SU-DHL-6 (cell line): ENCODE results near the gene SOX6.

Source experiments
- H2AFZ ChIP-seq: fragments of 200-600 bp; sonication (generic); 2 replicates; pipeline ENCODE4 v1.6.1; 2014; ENCODE audit warnings: low read depth, mild to moderate bottlenecking, moderate library complexity, mixed read lengths, antibody characterized with exemption, low read length; ENCODE audit not compliant: severe bottlenecking
- H3F3A ChIP-seq: fragments of 200-600 bp; shearing (Covaris generic); 2 replicates; pipeline ENCODE4 v1.6.0; 2016; ENCODE audit warnings: antibody characterized with exemption, mild to moderate bottlenecking; ENCODE audit not compliant: insufficient read depth
- H3K27ac ChIP-seq: fragments of 200-600 bp; sonication (generic); 2 replicates; pipeline ENCODE4 v1.5.1; 2016; ENCODE audit warnings: low read depth, mild to moderate bottlenecking, low read length, moderate library complexity, mixed read lengths
- H3K27me3 ChIP-seq: fragments of 200-600 bp; sonication (generic), shearing (Covaris generic); 2 replicates; pipeline ENCODE4 v1.6.0; 2014; ENCODE audit warnings: mild to moderate bottlenecking, low read length
- H3K36me3 ChIP-seq: fragments of 200-600 bp; sonication (generic); 2 replicates; pipeline ENCODE4 v1.6.1; 2014; ENCODE audit warnings: mild to moderate bottlenecking, low read length, mixed read lengths
- H3K4me2 ChIP-seq: fragments of 300-600, 200-600 bp; shearing (Covaris generic), sonication (generic); 2 replicates; pipeline ENCODE4 v1.6.0; 2014; ENCODE audit warnings: low read length, low read depth, mild to moderate bottlenecking; ENCODE audit not compliant: poor library complexity, severe bottlenecking
- H3K4me3 ChIP-seq: fragments of 200-600 bp; sonication (generic); 2 replicates; pipeline ENCODE4 v1.5.1; 2014; ENCODE audit warnings: antibody characterized with exemption, low read length, mild to moderate bottlenecking, mixed read lengths; ENCODE audit not compliant: insufficient read depth, poor library complexity, severe bottlenecking
- H3K79me2 ChIP-seq: fragments of 200-600 bp; sonication (generic); 2 replicates; pipeline ENCODE4 v1.6.1; 2014; ENCODE audit warnings: mild to moderate bottlenecking, low read length, moderate library complexity; ENCODE audit not compliant: insufficient read depth
- H3K9ac ChIP-seq: fragments of 200-600 bp; sonication (generic); 2 replicates; pipeline ENCODE4 v1.7.0; 2014; ENCODE audit warnings: mild to moderate bottlenecking, low read length
- H3K9me2 ChIP-seq: fragments of 200-600 bp; sonication (generic); replicated peaks from 2 replicates; pipeline ENCODE4 v1.6.1; 2014; ENCODE audit warnings: low read length; ENCODE audit not compliant: insufficient read depth
- H3K9me3 ChIP-seq: fragments of 200-600 bp; sonication (generic); 2 replicates; pipeline ENCODE4 v1.6.1; 2014; ENCODE audit warnings: low read length, mixed read lengths; ENCODE audit not compliant: insufficient read depth
- H4K20me1 ChIP-seq: fragments of 200-600 bp; sonication (generic); 2 replicates; pipeline ENCODE4 v1.6.1; 2014; ENCODE audit warnings: low read depth, mild to moderate bottlenecking, antibody characterized with exemption, low read length, moderate library complexity, mixed read lengths
- EZH2phosphoT487 ChIP-seq: fragments of 200-600 bp; sonication (generic), shearing (Covaris generic); conservative IDR thresholded peaks from 2 replicates; pipeline ENCODE4 v1.6.1; 2018; ENCODE audit warnings: mild to moderate bottlenecking, antibody characterized with exemption, low read length, moderate library complexity, mixed read lengths
- TF ChIP-seq, protein P1 (sequence below): fragments of 200-600 bp; sonication (generic); IDR thresholded peaks from one replicate; pipeline ENCODE4 v1.5.1; 2017; ENCODE audit warnings: antibody characterized with exemption, mild to moderate bottlenecking, low read length, moderate library complexity; ENCODE audit not compliant: insufficient read depth, poor library complexity, severe bottlenecking

The SOX6 gene

DNA sequence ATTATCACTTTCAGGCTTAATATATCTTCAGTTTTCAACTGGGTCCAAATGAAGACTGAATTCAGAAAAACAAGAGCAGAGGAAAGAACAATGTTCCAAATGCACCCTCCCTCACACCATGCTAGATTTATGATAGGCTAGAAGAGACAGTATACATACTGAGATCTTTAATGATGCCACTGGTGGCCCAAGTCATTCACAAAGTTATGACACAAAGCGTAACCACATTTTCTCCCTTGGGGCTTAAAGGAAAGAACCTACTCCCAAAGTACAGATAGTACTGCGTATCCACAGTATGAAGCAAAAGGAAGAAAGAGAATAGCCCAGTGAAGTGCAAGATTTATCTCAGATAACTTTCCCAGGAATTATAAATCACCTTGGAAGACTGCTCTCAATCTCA is 10.9 kb upstream of the SOX6 start:
- Histone ChIP-seq H3K9me2 (no peaks in the 10 kb centered on the region), H4K20me1 (no peaks in the 10 kb centered on the region), H3K79me2 (no peaks in the 10 kb centered on the region), H3K4me2 (no peak overlapping the region), H3K9me3 (no peaks in the 10 kb centered on the region), H3K9ac (no peak overlapping the region), H3K27me3 (no peaks in the 10 kb centered on the region), H3K4me3 (no peak overlapping the region), H3F3A (no peaks in the 10 kb centered on the region), H3K27ac (no peak overlapping the region), H3K36me3 (no peaks in the 10 kb centered on the region), H2AFZ (no peak overlapping the region)
- TF ChIP-seq, protein P1, sequence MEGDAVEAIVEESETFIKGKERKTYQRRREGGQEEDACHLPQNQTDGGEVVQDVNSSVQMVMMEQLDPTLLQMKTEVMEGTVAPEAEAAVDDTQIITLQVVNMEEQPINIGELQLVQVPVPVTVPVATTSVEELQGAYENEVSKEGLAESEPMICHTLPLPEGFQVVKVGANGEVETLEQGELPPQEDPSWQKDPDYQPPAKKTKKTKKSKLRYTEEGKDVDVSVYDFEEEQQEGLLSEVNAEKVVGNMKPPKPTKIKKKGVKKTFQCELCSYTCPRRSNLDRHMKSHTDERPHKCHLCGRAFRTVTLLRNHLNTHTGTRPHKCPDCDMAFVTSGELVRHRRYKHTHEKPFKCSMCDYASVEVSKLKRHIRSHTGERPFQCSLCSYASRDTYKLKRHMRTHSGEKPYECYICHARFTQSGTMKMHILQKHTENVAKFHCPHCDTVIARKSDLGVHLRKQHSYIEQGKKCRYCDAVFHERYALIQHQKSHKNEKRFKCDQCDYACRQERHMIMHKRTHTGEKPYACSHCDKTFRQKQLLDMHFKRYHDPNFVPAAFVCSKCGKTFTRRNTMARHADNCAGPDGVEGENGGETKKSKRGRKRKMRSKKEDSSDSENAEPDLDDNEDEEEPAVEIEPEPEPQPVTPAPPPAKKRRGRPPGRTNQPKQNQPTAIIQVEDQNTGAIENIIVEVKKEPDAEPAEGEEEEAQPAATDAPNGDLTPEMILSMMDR, result no peak
- TF ChIP-seq EZH2phosphoT487, result no peak

DNA sequence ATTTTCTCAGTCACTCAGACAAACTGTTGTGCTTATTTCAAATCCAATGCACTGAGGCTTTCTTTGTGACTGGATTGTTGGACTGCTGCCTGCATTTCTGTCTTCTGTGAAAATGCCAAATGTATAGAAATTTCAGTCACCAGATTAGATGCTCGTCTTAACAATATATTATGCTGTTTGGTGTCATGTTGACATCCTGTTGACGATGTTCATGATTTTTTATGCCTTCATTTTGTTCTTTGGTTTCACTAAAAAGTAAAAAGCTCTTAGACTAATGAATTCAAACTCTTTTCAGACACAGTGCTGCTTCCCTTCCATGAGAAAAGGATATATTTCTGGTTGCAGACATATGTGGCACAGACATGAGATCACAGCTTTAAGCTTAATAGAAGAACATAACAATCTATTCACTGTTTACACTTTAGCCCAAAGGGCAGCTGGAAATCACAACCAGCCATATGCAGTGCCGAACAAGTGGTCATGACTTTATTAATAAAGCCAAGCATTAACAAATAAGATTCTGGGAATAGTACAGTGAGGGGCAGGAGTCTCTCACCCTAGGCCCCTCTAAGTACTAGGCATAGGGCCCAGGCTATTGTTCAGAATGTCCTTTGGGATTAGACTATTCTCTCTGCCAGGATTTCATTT is 9.4 kb upstream of the SOX6 start:
- Histone ChIP-seq H3K4me3 (no peak overlapping the region), H3F3A (no peaks in the 10 kb centered on the region), H3K9ac (no peak overlapping the region), H3K4me2 (no peak overlapping the region), H4K20me1 (no peaks in the 10 kb centered on the region), H3K27me3 (no peaks in the 10 kb centered on the region), H3K9me2 (no peaks in the 10 kb centered on the region), H2AFZ (no peak overlapping the region), H3K79me2 (no peaks in the 10 kb centered on the region), H3K9me3 (no peaks in the 10 kb centered on the region), H3K27ac (no peak overlapping the region), H3K36me3 (no peaks in the 10 kb centered on the region)
- no peak for TF ChIP-seq EZH2phosphoT487
- TF ChIP-seq, protein P1, result no peak

DNA sequence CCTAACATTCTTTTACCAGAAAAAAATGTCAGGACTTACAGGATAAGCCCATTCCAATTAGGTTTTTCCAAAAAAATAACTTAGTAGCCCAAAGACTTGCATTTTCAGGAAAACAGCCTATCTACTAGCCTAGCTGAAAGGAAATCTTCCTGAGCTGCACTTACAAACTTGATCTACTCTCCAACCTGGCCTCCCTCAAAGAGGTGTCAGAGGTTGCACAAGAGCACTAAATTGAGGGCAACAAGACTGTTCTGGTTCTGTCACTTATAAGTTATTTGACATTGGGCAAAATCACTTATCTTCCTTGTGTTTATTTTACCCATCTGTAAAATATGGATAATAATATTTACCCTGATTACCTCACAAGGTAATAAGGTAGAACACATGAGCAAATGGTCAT is 7.9 kb upstream of the SOX6 start:
- H3K4me3 ChIP-seq, result no peak overlapping the region
- no peaks in the 10 kb centered on the region for H3F3A ChIP-seq
- H2AFZ ChIP-seq, result no peak overlapping the region
- no peaks in the 10 kb centered on the region for H3K79me2 ChIP-seq
- no peaks in the 10 kb centered on the region for H3K36me3 ChIP-seq
- H3K9ac ChIP-seq, result no peak overlapping the region
- no peaks in the 10 kb centered on the region for H4K20me1 ChIP-seq
- TF ChIP-seq EZH2phosphoT487, result no peak
- TF ChIP-seq, protein P1, result no peak
- H3K4me2 ChIP-seq, result no peak overlapping the region
- no peaks in the 10 kb centered on the region for H3K9me3 ChIP-seq
- no peaks in the 10 kb centered on the region for H3K9me2 ChIP-seq
- no peak overlapping the region for H3K27ac ChIP-seq
- no peaks in the 10 kb centered on the region for H3K27me3 ChIP-seq
